A673 (cell line): ENCODE measurements around the gene FOXQ1. TPM values are rescaled to one million over a fixed set of nuclear protein-coding genes. Genes with fewer than 3 reads are reported as not detected.

Source experiments
- BruUV-seq: library from RNA; stranded (reverse); fragments of 400-500 nt; replicated peaks from 2 replicates; lab custom pipeline; 2021; lab: Mats Ljungman, UMichigan
- CTCF ChIA-PET: fragments of 300-600 bp; sonication (Branson Sonifier 250); formaldehyde crosslinking; loops from one replicate; lab custom pipeline; 2022; ENCODE audit warnings: antibody characterized with exemption; lab: Charles Lee
- POLR2A ChIA-PET: fragments of 300-600 bp; sonication (Branson Sonifier 250); formaldehyde crosslinking; loops from one replicate; lab custom pipeline; 2022; ENCODE audit warnings: antibody characterized with exemption; ENCODE audit not compliant: low non-redundant PET; lab: Charles Lee
- DNase-seq: peaks from one replicate; pipeline ENCODE4 v3.0.0-alpha.2; 2015; ENCODE audit warnings: low spot score
- H3K27ac ChIP-seq: fragments of 200-600 bp; sonication (generic); 2 replicates; pipeline ENCODE4 v1.5.1; 2016; ENCODE audit warnings: mixed run types, low read depth, mild to moderate bottlenecking, mixed read lengths, antibody characterized with exemption, low read length; ENCODE audit not compliant: poor library complexity, severe bottlenecking
- H3K27me3 ChIP-seq: fragments of 200-600 bp; sonication (generic); replicated peaks from 2 replicates; pipeline ENCODE4 v1.6.1; 2017; ENCODE audit warnings: mixed run types, low read depth, mild to moderate bottlenecking, mixed read lengths, antibody characterized with exemption, low read length; ENCODE audit not compliant: insufficient read depth, poor library complexity
- H3K36me3 ChIP-seq: fragments of 200-600 bp; sonication (generic); 2 replicates; pipeline ENCODE4 v1.6.1; 2016; ENCODE audit warnings: mixed run types, mild to moderate bottlenecking, mixed read lengths, antibody characterized with exemption, low read length; ENCODE audit not compliant: insufficient read depth, poor library complexity, severe bottlenecking
- H3K4me1 ChIP-seq: fragments of 200-600 bp; sonication (generic); 2 replicates; pipeline ENCODE4 v1.6.1; 2017; ENCODE audit warnings: mixed run types, mild to moderate bottlenecking, mixed read lengths, antibody characterized with exemption, low read length; ENCODE audit not compliant: insufficient read depth, poor library complexity, severe bottlenecking
- H3K4me3 ChIP-seq: fragments of 200-600 bp; sonication (generic); 2 replicates; pipeline ENCODE4 v1.5.1; 2016; ENCODE audit warnings: low read depth, mixed run types, mild to moderate bottlenecking, mixed read lengths, low read length; ENCODE audit not compliant: poor library complexity, severe bottlenecking
- H3K9me3 ChIP-seq: fragments of 200-600 bp; sonication (generic); 2 replicates; pipeline ENCODE4 v1.6.1; 2016; ENCODE audit warnings: mixed run types, low read depth, mild to moderate bottlenecking, mixed read lengths, antibody characterized with exemption, low read length; ENCODE audit not compliant: poor library complexity, severe bottlenecking
- CTCF ChIP-seq: fragments of 300-800, 200-600 bp; sonication (generic); conservative IDR thresholded peaks from 2 replicates; pipeline ENCODE4 v1.5.1; 2017; ENCODE audit warnings: low read depth, mild to moderate bottlenecking, antibody characterized with exemption, low read length, moderate library complexity, mixed read lengths
- EZH2 ChIP-seq: fragments of 200-600 bp; sonication (generic); IDR thresholded peaks from 2 replicates; pipeline ENCODE4 v1.6.1; 2017; ENCODE audit warnings: borderline replicate concordance, low read depth, mild to moderate bottlenecking, mixed read lengths, antibody characterized with exemption, low read length; ENCODE audit not compliant: poor library complexity, severe bottlenecking
- intact Hi-C: fragments of 100-400 bp; cut with micrococcal nuclease; formaldehyde crosslinking; loops from one replicate; pipeline ENCODE4 v1.10.0; 2022; ENCODE audit not compliant: unreplicated experiment
- total RNA-seq: library from RNA; stranded (reverse); gene quantifications from 2 replicates; pipeline ENCODE4 v1.2.3, GENCODE V29; 2021

FOXQ1 gene
- total RNA-seq, 1 experiment from 2014 or later, result not detected

DNA sequence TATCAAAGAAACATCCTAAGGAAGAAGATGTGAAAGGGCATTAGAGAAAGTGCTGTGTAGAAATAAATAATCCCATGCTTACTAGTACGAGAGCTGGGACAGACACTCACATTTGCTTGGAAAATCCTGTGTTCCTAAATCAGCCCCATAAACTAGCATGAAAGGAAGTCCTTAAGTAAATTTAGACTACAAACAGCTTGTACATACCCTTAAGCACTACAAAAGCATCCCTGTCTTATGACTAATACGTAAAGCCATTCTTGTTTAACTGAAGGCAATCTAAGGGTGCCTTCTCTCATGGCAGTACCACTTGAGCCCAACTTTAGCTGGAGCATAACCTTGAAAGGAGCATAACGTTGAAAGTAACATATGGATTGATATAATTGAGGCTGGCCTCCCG, 15.4 kb upstream of the FOXQ1 start:
- BruUV-seq, result no TSS peak
- no peaks in the 10 kb centered on the region for H3K4me1 ChIP-seq
- POLR2A ChIA-PET, result no interaction called here
- DNase-seq, result no peak
- no peak overlapping the region for H3K4me3 ChIP-seq
- no peak for TF ChIP-seq CTCF
- TF ChIP-seq EZH2, result no peak
- no peak overlapping the region for H3K27ac ChIP-seq
- CTCF ChIA-PET, result no interaction called here
- no peaks in the 10 kb centered on the region for H3K36me3 ChIP-seq
- no peaks in the 10 kb centered on the region for H3K9me3 ChIP-seq
- peaks cover 30% of the 10 kb centered on the region for H3K27me3 ChIP-seq
- intact Hi-C loops, result no loop called here

- H3K27ac ChIP-seq, result no peak overlapping the region
- no peaks in the 10 kb centered on the region for H3K4me1 ChIP-seq
- no peak overlapping the region for H3K4me3 ChIP-seq
- CTCF ChIA-PET, result no interaction called here
- H3K9me3 ChIP-seq, result no peaks in the 10 kb centered on the region
- TF ChIP-seq EZH2 (no peak), CTCF (no peak)
- POLR2A ChIA-PET, result no interaction called here
- BruUV-seq, result no TSS peak
- H3K27me3 ChIP-seq, result peaks cover 30% of the 10 kb centered on the region
- H3K36me3 ChIP-seq, result no peaks in the 10 kb centered on the region
- intact Hi-C loops, result no loop called here
- DNase-seq, result no peak
Observed at GRCh38 chr6:1297746-1298145, 14.2 kb upstream of the FOXQ1 start.

DNA sequence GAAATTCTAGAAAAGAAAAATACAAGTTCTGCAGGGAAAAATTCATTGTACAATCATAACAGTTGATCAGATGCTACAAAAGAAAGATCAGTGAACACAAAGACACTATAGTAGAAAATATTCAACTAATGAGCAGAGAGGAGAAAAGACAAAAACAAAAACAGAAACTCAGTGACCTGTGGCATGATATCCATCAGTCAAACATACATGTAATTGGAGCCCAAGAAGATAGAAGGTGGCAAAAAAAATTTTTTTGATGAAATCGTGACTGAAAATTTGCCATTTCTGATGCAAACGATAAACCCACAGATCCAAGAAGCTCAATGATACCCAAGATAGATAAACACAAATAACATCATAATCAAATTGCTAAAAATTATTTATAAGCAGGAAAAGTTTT, 13.1 kb upstream of the FOXQ1 start:
- Histone ChIP-seq H3K27ac (no peak overlapping the region), H3K4me3 (no peak overlapping the region), H3K36me3 (no peaks in the 10 kb centered on the region), H3K27me3 (peaks cover 35% of the 10 kb centered on the region), H3K4me1 (no peaks in the 10 kb centered on the region), H3K9me3 (no peaks in the 10 kb centered on the region)
- no TSS peak for BruUV-seq
- intact Hi-C loops, result no loop called here
- CTCF ChIA-PET, result no interaction called here
- no peak for TF ChIP-seq EZH2
- TF ChIP-seq CTCF, result no peak
- no peak for DNase-seq
- POLR2A ChIA-PET, result no interaction called here
